H9 (cell line): Measurements from ENCODE around the gene METTL22. TPM values are rescaled to one million over a fixed set of nuclear protein-coding genes. Genes with fewer than 3 reads are reported as not detected.

Experiments used
- DNase-seq: peaks from one replicate; pipeline ENCODE4 v3.0.0-alpha.2; 2017
- H2AFZ ChIP-seq: one replicate; pipeline ENCODE4 v1.6.1; 2013; ENCODE audit warnings: mild to moderate bottlenecking, low read length, control low read depth, moderate library complexity
- H2AK5ac ChIP-seq: 2 replicates; pipeline ENCODE4 v1.6.1; 2013; ENCODE audit warnings: low read length, control low read depth, mixed read lengths; ENCODE audit not compliant: insufficient read length
- H2BK120ac ChIP-seq: one replicate; pipeline ENCODE4 v1.6.1; 2013; ENCODE audit warnings: low read depth, mild to moderate bottlenecking, low read length, control low read depth, inconsistent platforms; ENCODE audit not compliant: poor library complexity, severe bottlenecking
- H2BK12ac ChIP-seq: 2 replicates; pipeline ENCODE4 v1.6.1; 2013; ENCODE audit warnings: low read length, control low read depth, mixed read lengths, low read depth; ENCODE audit not compliant: insufficient read length
- H2BK15ac ChIP-seq: 2 replicates; pipeline ENCODE4 v1.6.1; 2013; ENCODE audit warnings: low read depth, low read length, control low read depth
- H2BK20ac ChIP-seq: one replicate; pipeline ENCODE4 v1.6.1; 2013; ENCODE audit warnings: low read depth, mild to moderate bottlenecking, low read length, control low read depth, inconsistent platforms; ENCODE audit not compliant: poor library complexity, severe bottlenecking
- H2BK5ac ChIP-seq: 2 replicates; pipeline ENCODE4 v1.6.1; 2013; ENCODE audit warnings: low read length, control low read depth, mixed read lengths; ENCODE audit not compliant: insufficient read length
- H3K14ac ChIP-seq: 2 replicates; pipeline ENCODE4 v1.6.1; 2013; ENCODE audit warnings: low read length, control low read depth; ENCODE audit not compliant: insufficient read depth
- H3K18ac ChIP-seq: 2 replicates; pipeline ENCODE4 v1.6.1; 2013; ENCODE audit warnings: low read depth, mild to moderate bottlenecking, mixed read lengths, low read length, control low read depth; ENCODE audit not compliant: insufficient read length
- H3K23ac ChIP-seq: 2 replicates; pipeline ENCODE4 v1.6.1; 2013; ENCODE audit warnings: low read length, control low read depth, mixed read lengths, low read depth; ENCODE audit not compliant: insufficient read length
- H3K23me2 ChIP-seq: 2 replicates; pipeline ENCODE4 v1.6.1; 2013; ENCODE audit warnings: low read depth, mild to moderate bottlenecking, mixed read lengths, low read length, control low read depth; ENCODE audit not compliant: insufficient read length, poor library complexity, severe bottlenecking
- H3K27ac ChIP-seq: 2 replicates; pipeline ENCODE4 v1.5.1; 2013; ENCODE audit warnings: low read length, control low read depth, mixed read lengths, low read depth; ENCODE audit not compliant: insufficient read length
- H3K27me3 ChIP-seq: 2 replicates; pipeline ENCODE4 v1.6.1; 2013; ENCODE audit warnings: low read length, control low read depth, inconsistent platforms; ENCODE audit not compliant: insufficient read depth
- H3K4ac ChIP-seq: 2 replicates; pipeline ENCODE4 v1.6.1; 2013; ENCODE audit warnings: low read depth, mild to moderate bottlenecking, control low read depth, inconsistent platforms, low read length, moderate library complexity
- H3K4me1 ChIP-seq: 2 replicates; pipeline ENCODE4 v1.6.1; 2013; ENCODE audit warnings: low read length, control low read depth, inconsistent platforms; ENCODE audit not compliant: insufficient read depth
- H3K4me2 ChIP-seq: 2 replicates; pipeline ENCODE4 v1.6.1; 2013; ENCODE audit warnings: low read length, control low read depth, mixed read lengths; ENCODE audit not compliant: insufficient read length, insufficient read depth
- H3K56ac ChIP-seq: 2 replicates; pipeline ENCODE4 v1.6.1; 2013; ENCODE audit warnings: low read depth, mild to moderate bottlenecking, mixed read lengths, low read length, control low read depth; ENCODE audit not compliant: insufficient read length
- H3K79me1 ChIP-seq: 2 replicates; pipeline ENCODE4 v1.6.1; 2013; ENCODE audit warnings: low read depth, mild to moderate bottlenecking, moderate library complexity, low read length, control low read depth, inconsistent platforms; ENCODE audit not compliant: insufficient read depth, poor library complexity, severe bottlenecking
- H3K79me2 ChIP-seq: 2 replicates; pipeline ENCODE4 v1.6.1; 2013; ENCODE audit warnings: low read length, control low read depth, inconsistent platforms; ENCODE audit not compliant: insufficient read depth
- H3K9ac ChIP-seq: 2 replicates; pipeline ENCODE4 v1.6.1; 2013; ENCODE audit warnings: low read length, control low read depth, mixed read lengths; ENCODE audit not compliant: insufficient read length; ENCODE audit errors: extremely low read depth
- H3K9me3 ChIP-seq: one replicate; pipeline ENCODE4 v1.6.1; 2013; ENCODE audit warnings: low read depth, low read length, inconsistent platforms; ENCODE audit not compliant: control insufficient read depth
- H3T11ph ChIP-seq: one replicate; pipeline ENCODE4 v1.6.1; 2013; ENCODE audit warnings: mild to moderate bottlenecking, low read length, control low read depth, inconsistent platforms
- H4K20me1 ChIP-seq: one replicate; pipeline ENCODE4 v1.6.1; 2013; ENCODE audit not compliant: control insufficient read depth, insufficient read length, insufficient read depth
- H4K5ac ChIP-seq: 2 replicates; pipeline ENCODE4 v1.6.1; 2013; ENCODE audit warnings: low read depth, mild to moderate bottlenecking, mixed read lengths, low read length, control low read depth; ENCODE audit not compliant: insufficient read length
- H4K8ac ChIP-seq: replicated peaks from 2 replicates; pipeline ENCODE4 v1.6.1; 2013; ENCODE audit warnings: low read length, control low read depth, mixed read lengths, low read depth; ENCODE audit not compliant: insufficient read length
- H4K91ac ChIP-seq: 2 replicates; pipeline ENCODE4 v1.6.1; 2013; ENCODE audit warnings: low read depth, mild to moderate bottlenecking, moderate library complexity, mixed read lengths, low read length, control low read depth; ENCODE audit not compliant: insufficient read length
- H3K27ac Mint-ChIP-seq, 3 experiments: 2 replicates in 2 of 3; 3 replicates in 1 of 3; pipeline ENCODE4 v1.8.0; 2020 to 2021; ENCODE audit warnings: mixed read lengths in 3 of 3, mild to moderate bottlenecking in 1 of 3, moderate library complexity in 1 of 3
- H3K27me3 Mint-ChIP-seq: 2 replicates; pipeline ENCODE4 v1.8.0; 2021; ENCODE audit warnings: low read depth, mild to moderate bottlenecking, moderate library complexity, mixed read lengths
- H3K36me3 Mint-ChIP-seq, 3 experiments: 2 replicates in 2 of 3; 3 replicates in 1 of 3; pipeline ENCODE4 v1.8.0; 2020 to 2021; ENCODE audit warnings: low read depth in 3 of 3, mixed read lengths in 3 of 3; ENCODE audit not compliant: insufficient read depth in 1 of 3
- H3K4me1 Mint-ChIP-seq, 2 experiments: 2 replicates each; pipeline ENCODE4 v1.8.0; 2020; ENCODE audit warnings: mixed read lengths in 2 of 2
- H3K4me3 Mint-ChIP-seq, 2 experiments: 2 replicates in 1 of 2; 3 replicates in 1 of 2; pipeline ENCODE4 v1.8.0; 2020 to 2021; ENCODE audit warnings: mild to moderate bottlenecking in 2 of 2, mixed read lengths in 2 of 2, moderate library complexity in 1 of 2
- H3K9me3 Mint-ChIP-seq, 2 experiments: 2 replicates in 1 of 2; 3 replicates in 1 of 2; pipeline ENCODE4 v1.8.0; 2020; ENCODE audit warnings: mild to moderate bottlenecking in 2 of 2, mixed read lengths in 2 of 2, moderate library complexity in 1 of 2
- CTCF ChIP-seq: fragments of 200-600 bp; sonication (generic); conservative IDR thresholded peaks from 3 replicates; pipeline ENCODE4 v1.8.0; 2021; ENCODE audit warnings: antibody characterized with exemption, mild to moderate bottlenecking
- WGBS: extraction: QIAGEN DNeasy Blood & Tissue Kit; methylation state at CpG from one replicate; pipeline ENCODE4 v1.1.7; 2013; ENCODE audit warnings: missing lambda C conversion rate, low lambda C conversion rate, mixed read lengths; ENCODE audit not compliant: insufficient read length; ENCODE audit errors: extremely low coverage; 5-methylcytosine and 5-hydroxymethylcytosine counted together
- total RNA-seq: library from RNA; stranded (reverse); gene quantifications from 2 replicates; pipeline ENCODE4 v1.2.1, GENCODE V29; 2021

The METTL22 gene
- total RNA-seq, 1 experiment from 2014 or later = 51.9 TPM

GRCh38 chr16:8691728-8692127 is 70.2 kb downstream of the METTL22 start:
- Histone ChIP-seq H3K4me2 (no peak overlapping the region), H3K27me3 (no peaks in the 10 kb centered on the region), H3K18ac (no peak overlapping the region), H4K91ac (no peak overlapping the region), H4K8ac (no peak overlapping the region), H3T11ph (no peak overlapping the region), H3K4ac (no peak overlapping the region), H3K14ac (no peak overlapping the region), H3K56ac (no peak overlapping the region), H2BK5ac (no peak overlapping the region), H3K27ac (no peak overlapping the region), H2BK15ac (no peak overlapping the region), H2AFZ (no peak overlapping the region), H4K5ac (no peak overlapping the region), H3K79me1 (no peaks in the 10 kb centered on the region), H4K20me1 (no peaks in the 10 kb centered on the region), H2BK20ac (no peak overlapping the region), H2AK5ac (no peak overlapping the region), H3K9me3 (no peaks in the 10 kb centered on the region), H3K23me2 (no peaks in the 10 kb centered on the region), H3K79me2 (no peaks in the 10 kb centered on the region), H2BK120ac (no peak overlapping the region), H2BK12ac (no peak overlapping the region), H3K9ac (no peak overlapping the region), H3K4me1 (peaks cover 2% of the 10 kb centered on the region; the same call in 1 of the 2 replicates), H3K23ac (no peak overlapping the region)
- WGBS = no CpG with 5 or more reads among the region's 8 CpGs
- Mint-ChIP-seq H3K27me3 (peaks cover 2% of the 10 kb centered on the region; the same call in 1 of the 2 replicates), H3K4me1 (peaks cover 8 to 12% of the 10 kb centered on the region in 2 experiments), H3K4me3 (no peak overlapping the region), H3K9me3 (peaks cover 9 to 13% of the 10 kb centered on the region in 2 experiments), H3K36me3 (peaks cover 8 to 15% (median 10%) of the 10 kb centered on the region in 3 experiments; a peak in 6 of 7 replicates), H3K27ac (no peak overlapping the region)
- no peak for DNase-seq
- TF ChIP-seq CTCF = no peak
